K562 (cell line): ENCODE results near the gene FKBP2. TPM values are rescaled to one million over a fixed set of nuclear protein-coding genes. Genes with fewer than 3 reads are reported as not detected.

Experiments used
- ATF7 ChIP-seq: fragments of 450-650 bp; IDR thresholded peaks from 2 replicates; pipeline ENCODE4 v1.7.1; 2014; ENCODE audit warnings: mild to moderate bottlenecking, moderate library complexity
- BMI1 ChIP-seq: fragments of 150-350 bp; IDR thresholded peaks from 2 replicates; pipeline ENCODE4 v1.6.1; 2014; ENCODE audit warnings: low read length
- CEBPB ChIP-seq: fragments of 450-650 bp; IDR thresholded peaks from 2 replicates; pipeline ENCODE4 v1.6.1; 2016; ENCODE audit warnings: missing genetic modification characterization, missing compliant biosample characterization
- ETV5 ChIP-seq: sonication (generic); formaldehyde crosslinking; IDR thresholded peaks from 2 replicates; pipeline ENCODE4 v1.4.0; 2020; ENCODE audit warnings: low read depth, mild to moderate bottlenecking, missing genetic modification reagents
- EZH2 ChIP-seq: IDR thresholded peaks from 2 replicates; pipeline ENCODE4 v1.6.1; 2012; ENCODE audit warnings: low read depth, mild to moderate bottlenecking, inconsistent platforms, low read length, borderline replicate concordance
- HNRNPLL ChIP-seq: fragments of 200-400 bp; formaldehyde crosslinking; IDR thresholded peaks from 2 replicates; pipeline ENCODE4 v1.6.1; 2017; ENCODE audit warnings: low read length, low read depth, mild to moderate bottlenecking; ENCODE audit not compliant: poor library complexity, severe bottlenecking
- NFIC ChIP-seq: fragments of 450-650 bp; IDR thresholded peaks from 2 replicates; pipeline ENCODE4 v1.6.1; 2017; ENCODE audit warnings: mild to moderate bottlenecking, inconsistent platforms
- NRF1 ChIP-seq, 2 experiments: fragments of 450-650 bp; IDR thresholded peaks in 1 of 2; conservative IDR thresholded peaks in 1 of 2; 2 replicates each; pipeline ENCODE4 v1.6.1; 2014; ENCODE audit warnings: mild to moderate bottlenecking in 2 of 2
- PPARD ChIP-seq: fragments of 250-450 bp; sonication (Bioruptor Pico); IDR thresholded peaks from 2 replicates; pipeline ENCODE4 v1.8.0; 2022; ENCODE audit warnings: inconsistent platforms, mild to moderate bottlenecking, moderate library complexity
- RBM39 ChIP-seq: fragments of 200-400 bp; formaldehyde crosslinking; optimal IDR thresholded peaks from 2 replicates; pipeline ENCODE3; 2018; ENCODE audit warnings: low read depth, low read length
- RNF2 ChIP-seq: sonication (generic); IDR thresholded peaks from 2 replicates; pipeline ENCODE4 v1.6.1; 2016
- SETDB1 ChIP-seq: IDR thresholded peaks from one replicate; pipeline ENCODE4 v1.6.1; 2012; ENCODE audit warnings: low read length, control low read depth, inconsistent platforms
- TAF9B ChIP-seq: fragments of 450-650 bp; IDR thresholded peaks from 2 replicates; pipeline ENCODE4 v1.6.1; 2018; ENCODE audit warnings: mild to moderate bottlenecking; ENCODE audit not compliant: partially characterized antibody
- ZBTB7A ChIP-seq: IDR thresholded peaks from 2 replicates; pipeline ENCODE4 v1.6.1; 2011; ENCODE audit warnings: low read depth, mild to moderate bottlenecking, low read length, moderate library complexity, borderline replicate concordance; ENCODE audit not compliant: control insufficient read depth
- ZNF175 ChIP-seq: fragments of 200-800 bp; sonication (Bioruptor generic); IDR thresholded peaks from 2 replicates; pipeline ENCODE4 v1.6.1; 2016; ENCODE audit warnings: low read depth, mild to moderate bottlenecking, missing genetic modification characterization, missing compliant biosample characterization
- ZNF253 ChIP-seq: fragments of 250-450 bp; sonication (Bioruptor Pico); conservative IDR thresholded peaks from 2 replicates; pipeline ENCODE4 v1.6.1; 2021; ENCODE audit warnings: mild to moderate bottlenecking
- ZNF316 ChIP-seq: fragments of 450-650 bp; IDR thresholded peaks from 2 replicates; pipeline ENCODE4 v1.6.1; 2016
- ZNF436 ChIP-seq: fragments of 250-450, 450-650 bp; sonication (Bioruptor Pico); formaldehyde crosslinking; IDR thresholded peaks from 2 replicates; pipeline ENCODE4 v1.7.0; 2020; ENCODE audit warnings: mild to moderate bottlenecking
- ZNF668 ChIP-seq: fragments of 250-450 bp; sonication (Bioruptor Pico); IDR thresholded peaks from 2 replicates; pipeline ENCODE4 v1.8.0; 2022; ENCODE audit warnings: mild to moderate bottlenecking, inconsistent platforms
- ZNF695 ChIP-seq: fragments of 450-650 bp; formaldehyde crosslinking; IDR thresholded peaks from 2 replicates; pipeline ENCODE4 v1.4.0; 2020; ENCODE audit warnings: mild to moderate bottlenecking, moderate library complexity
- ZNF696 ChIP-seq: fragments of 250-450 bp; sonication (Bioruptor Pico); conservative IDR thresholded peaks from 2 replicates; pipeline ENCODE4 v1.4.0; 2020; ENCODE audit warnings: mild to moderate bottlenecking, moderate library complexity
- ZZZ3 ChIP-seq: fragments of 450-650 bp; IDR thresholded peaks from 2 replicates; pipeline ENCODE4 v1.6.1; 2016; ENCODE audit warnings: antibody characterized with exemption, mild to moderate bottlenecking, moderate library complexity
- polyA plus RNA-seq, 8 experiments: library from polyadenylated mRNA; depleted of rRNA in 4 of 8; stranded (reverse) in 5 of 8; unstranded in 3 of 8; fragments of >200 nt; fragmentation: Nextera tagmentation in 2 of 8; fragmentation: Illumina TruSeq in 1 of 8; extraction: Ambion mirVana in 2 of 8; extraction: Trizol in 1 of 8; gene quantifications; 2 replicates each; pipeline versions ENCODE4 v1.2.1 to v1.2.3, GENCODE V29; 2011 to 2014; ENCODE audit warnings: inconsistent platforms in 1 of 8, missing spikeins in 1 of 8
- total RNA-seq, 7 experiments: library from RNA; depleted of rRNA in 6 of 7; stranded (reverse); fragments of >200 nt in 6 of 7; fragmentation: Illumina TruSeq in 2 of 7; extraction: Trizol in 2 of 7; gene quantifications; 2 replicates each; pipeline versions ENCODE4 v1.2.1 to v1.2.3, GENCODE V29; 2011 to 2021; ENCODE audit warnings: low replicate concordance in 1 of 7
- TF ChIP-seq, protein P1 (sequence below): fragments of 450-650 bp; IDR thresholded peaks from 2 replicates; pipeline ENCODE4 v1.6.1; 2016
- TF ChIP-seq, protein P2 (sequence below): sonication (generic); formaldehyde crosslinking; IDR thresholded peaks from 2 replicates; pipeline ENCODE4 v1.8.0; 2023; ENCODE audit warnings: mild to moderate bottlenecking, missing genetic modification reagents
- TF ChIP-seq, protein P3 (sequence below): fragments of 450-650 bp; IDR thresholded peaks from 2 replicates; pipeline ENCODE4 v1.6.1; 2016; ENCODE audit warnings: antibody characterized with exemption
- TF ChIP-seq, protein P4 (sequence below): fragments of 450-650 bp; formaldehyde crosslinking; IDR thresholded peaks from 2 replicates; pipeline ENCODE4 v1.4.0; 2022; ENCODE audit warnings: missing genetic modification characterization

FKBP2 gene
- total and polyA plus RNA-seq, 9 of the 15 experiments (the other 6 are each of a cell fraction or from before 2014, with no cell fraction given): 3.5 to 151 (median 58.1) TPM

DNA sequence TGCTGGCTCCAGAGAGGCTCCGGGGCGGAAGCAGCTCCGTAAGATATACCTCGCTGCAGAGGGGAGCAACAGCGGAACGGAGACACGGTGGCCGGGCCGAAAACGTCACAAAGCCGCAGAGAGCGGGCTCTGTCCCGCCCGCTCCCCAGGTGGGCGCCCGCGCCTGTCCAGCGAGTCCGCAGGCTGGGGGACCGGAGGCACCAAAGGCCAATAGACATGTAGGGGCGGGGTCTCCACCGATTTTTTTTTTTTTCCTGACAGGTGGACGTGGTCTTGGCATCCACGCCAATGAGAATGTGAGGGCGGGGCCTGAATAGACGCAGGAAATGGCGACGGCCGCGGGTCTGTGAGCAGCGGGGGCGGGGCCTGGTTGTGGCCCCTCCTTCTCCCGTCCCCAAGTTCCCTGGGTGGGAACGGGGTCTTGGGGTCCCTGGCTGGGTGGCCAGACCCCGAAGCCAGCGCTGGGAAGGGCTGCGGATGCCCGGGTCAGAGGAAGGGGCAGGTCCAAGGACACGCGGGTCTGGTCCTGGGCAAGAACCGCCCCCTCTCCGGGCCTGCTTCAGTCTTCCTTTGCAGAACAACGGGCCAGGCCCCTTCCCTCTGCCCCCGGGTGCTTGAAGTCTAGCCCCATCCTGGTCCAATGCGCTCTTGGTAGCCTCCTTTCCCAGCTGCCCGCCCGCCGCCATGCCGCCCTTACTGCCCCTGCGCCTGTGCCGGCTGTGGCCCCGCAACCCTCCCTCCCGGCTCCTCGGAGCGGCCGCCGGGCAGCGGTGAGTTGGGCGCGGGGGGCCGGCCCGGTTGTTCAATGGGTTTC lies 10.5 kb upstream of the FKBP2 start, which contains the start of gene DNAJC4 (continued):
- no peak for TF ChIP-seq EZH2
- TF ChIP-seq ZZZ3: no peak
- TF ChIP-seq ZNF696: no peak
- peak; percentile 76 for TF ChIP-seq ETV5
- TF ChIP-seq ZNF316: no peak
- no peak for TF ChIP-seq TAF9B
- no peak for TF ChIP-seq BMI1
- TF ChIP-seq ZNF668 (CRISPR knock-in tag): no peak
- TF ChIP-seq SETDB1: no peak
- no peak for TF ChIP-seq ZNF695 (CRISPR knock-in tag)
- TF ChIP-seq, protein P1, sequence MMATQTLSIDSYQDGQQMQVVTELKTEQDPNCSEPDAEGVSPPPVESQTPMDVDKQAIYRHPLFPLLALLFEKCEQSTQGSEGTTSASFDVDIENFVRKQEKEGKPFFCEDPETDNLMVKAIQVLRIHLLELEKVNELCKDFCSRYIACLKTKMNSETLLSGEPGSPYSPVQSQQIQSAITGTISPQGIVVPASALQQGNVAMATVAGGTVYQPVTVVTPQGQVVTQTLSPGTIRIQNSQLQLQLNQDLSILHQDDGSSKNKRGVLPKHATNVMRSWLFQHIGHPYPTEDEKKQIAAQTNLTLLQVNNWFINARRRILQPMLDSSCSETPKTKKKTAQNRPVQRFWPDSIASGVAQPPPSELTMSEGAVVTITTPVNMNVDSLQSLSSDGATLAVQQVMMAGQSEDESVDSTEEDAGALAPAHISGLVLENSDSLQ: peak; percentile 91
- TF ChIP-seq PPARD (CRISPR knock-in tag): no peak
- TF ChIP-seq NRF1 (conservative IDR thresholded peaks at IDR 0.05 in 1 of 2, IDR thresholded peaks at IDR 0.05 in 1 of 2): peak; percentile 83 to 86
- peak; percentile 68 for TF ChIP-seq ATF7
- no peak for TF ChIP-seq ZNF436 (CRISPR knock-in tag)
- no peak for TF ChIP-seq RBM39
- TF ChIP-seq ZNF253 (CRISPR knock-in tag): no peak
- no peak for TF ChIP-seq ZNF175
- 0 out of 2 replicates have a peak, but pooled peaks have one; percentile 4 for TF ChIP-seq NFIC
- TF ChIP-seq, protein P2, sequence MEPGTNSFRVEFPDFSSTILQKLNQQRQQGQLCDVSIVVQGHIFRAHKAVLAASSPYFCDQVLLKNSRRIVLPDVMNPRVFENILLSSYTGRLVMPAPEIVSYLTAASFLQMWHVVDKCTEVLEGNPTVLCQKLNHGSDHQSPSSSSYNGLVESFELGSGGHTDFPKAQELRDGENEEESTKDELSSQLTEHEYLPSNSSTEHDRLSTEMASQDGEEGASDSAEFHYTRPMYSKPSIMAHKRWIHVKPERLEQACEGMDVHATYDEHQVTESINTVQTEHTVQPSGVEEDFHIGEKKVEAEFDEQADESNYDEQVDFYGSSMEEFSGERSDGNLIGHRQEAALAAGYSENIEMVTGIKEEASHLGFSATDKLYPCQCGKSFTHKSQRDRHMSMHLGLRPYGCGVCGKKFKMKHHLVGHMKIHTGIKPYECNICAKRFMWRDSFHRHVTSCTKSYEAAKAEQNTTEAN (CRISPR knock-in tag): no peak
- TF ChIP-seq, protein P3, sequence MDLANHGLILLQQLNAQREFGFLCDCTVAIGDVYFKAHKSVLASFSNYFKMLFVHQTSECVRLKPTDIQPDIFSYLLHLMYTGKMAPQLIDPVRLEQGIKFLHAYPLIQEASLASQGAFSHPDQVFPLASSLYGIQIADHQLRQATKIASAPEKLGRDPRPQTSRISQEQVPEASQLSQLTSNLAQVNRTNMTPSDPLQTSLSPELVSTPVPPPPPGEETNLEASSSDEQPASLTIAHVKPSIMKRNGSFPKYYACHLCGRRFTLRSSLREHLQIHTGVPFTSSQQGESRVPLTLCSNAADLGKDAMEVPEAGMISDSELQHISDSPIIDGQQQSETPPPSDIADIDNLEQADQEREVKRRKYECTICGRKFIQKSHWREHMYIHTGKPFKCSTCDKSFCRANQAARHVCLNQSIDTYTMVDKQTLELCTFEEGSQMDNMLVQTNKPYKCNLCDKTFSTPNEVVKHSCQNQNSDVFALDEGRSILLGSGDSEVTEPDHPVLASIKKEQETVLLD: 0 out of 2 replicates have a peak, but pooled peaks have one; percentile 4
- no peak for TF ChIP-seq CEBPB (tag)
- TF ChIP-seq, protein P4, sequence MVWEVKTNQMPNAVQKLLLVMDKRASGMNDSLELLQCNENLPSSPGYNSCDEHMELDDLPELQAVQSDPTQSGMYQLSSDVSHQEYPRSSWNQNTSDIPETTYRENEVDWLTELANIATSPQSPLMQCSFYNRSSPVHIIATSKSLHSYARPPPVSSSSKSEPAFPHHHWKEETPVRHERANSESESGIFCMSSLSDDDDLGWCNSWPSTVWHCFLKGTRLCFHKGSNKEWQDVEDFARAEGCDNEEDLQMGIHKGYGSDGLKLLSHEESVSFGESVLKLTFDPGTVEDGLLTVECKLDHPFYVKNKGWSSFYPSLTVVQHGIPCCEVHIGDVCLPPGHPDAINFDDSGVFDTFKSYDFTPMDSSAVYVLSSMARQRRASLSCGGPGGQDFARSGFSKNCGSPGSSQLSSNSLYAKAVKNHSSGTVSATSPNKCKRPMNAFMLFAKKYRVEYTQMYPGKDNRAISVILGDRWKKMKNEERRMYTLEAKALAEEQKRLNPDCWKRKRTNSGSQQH (CRISPR knock-in tag): no peak
- TF ChIP-seq ZBTB7A: peak; percentile 94
- TF ChIP-seq HNRNPLL: peak; percentile 33
- TF ChIP-seq RNF2: 0 out of 2 replicates have a peak, but pooled peaks have one; percentile 14
